Measurements from ENCODE around the gene GRM1. TPM values are rescaled to one million over a fixed set of nuclear protein-coding genes. Genes with fewer than 3 reads are reported as not detected.

GRM1 gene
- total RNA-seq, 1 donor from 2014 or later: 0.79 TPM

- no peaks in the 10 kb centered on the region for H3K36me3 ChIP-seq
- H3K79me2 ChIP-seq (ENCODE audit: low read depth): no peaks in the 10 kb centered on the region
- TF ChIP-seq EZH2 (IDR thresholded peaks at IDR 0.05): no peak
- TF ChIP-seq, protein P1, sequence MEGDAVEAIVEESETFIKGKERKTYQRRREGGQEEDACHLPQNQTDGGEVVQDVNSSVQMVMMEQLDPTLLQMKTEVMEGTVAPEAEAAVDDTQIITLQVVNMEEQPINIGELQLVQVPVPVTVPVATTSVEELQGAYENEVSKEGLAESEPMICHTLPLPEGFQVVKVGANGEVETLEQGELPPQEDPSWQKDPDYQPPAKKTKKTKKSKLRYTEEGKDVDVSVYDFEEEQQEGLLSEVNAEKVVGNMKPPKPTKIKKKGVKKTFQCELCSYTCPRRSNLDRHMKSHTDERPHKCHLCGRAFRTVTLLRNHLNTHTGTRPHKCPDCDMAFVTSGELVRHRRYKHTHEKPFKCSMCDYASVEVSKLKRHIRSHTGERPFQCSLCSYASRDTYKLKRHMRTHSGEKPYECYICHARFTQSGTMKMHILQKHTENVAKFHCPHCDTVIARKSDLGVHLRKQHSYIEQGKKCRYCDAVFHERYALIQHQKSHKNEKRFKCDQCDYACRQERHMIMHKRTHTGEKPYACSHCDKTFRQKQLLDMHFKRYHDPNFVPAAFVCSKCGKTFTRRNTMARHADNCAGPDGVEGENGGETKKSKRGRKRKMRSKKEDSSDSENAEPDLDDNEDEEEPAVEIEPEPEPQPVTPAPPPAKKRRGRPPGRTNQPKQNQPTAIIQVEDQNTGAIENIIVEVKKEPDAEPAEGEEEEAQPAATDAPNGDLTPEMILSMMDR (IDR thresholded peaks at IDR 0.05): peak; percentile 22
- no peaks in the 10 kb centered on the region for H3K4me1 Mint-ChIP-seq
- H2AFZ ChIP-seq (replicated peaks): no peak overlapping the region
- no peaks in the 10 kb centered on the region for H4K20me1 ChIP-seq (ENCODE audit: low read depth)
- H3K4me3 Mint-ChIP-seq: no peak overlapping the region
- H3K9ac ChIP-seq: no peak overlapping the region
- DNase-seq (ENCODE audit: low spot score): no peak
- H3F3A ChIP-seq (ENCODE audit: low read depth): no peaks in the 10 kb centered on the region
- H3K36me3 Mint-ChIP-seq: no peaks in the 10 kb centered on the region
- no peaks in the 10 kb centered on the region for H3K27me3 ChIP-seq
- H3K27ac ChIP-seq: no peak overlapping the region
- H3K4me1 ChIP-seq: no peaks in the 10 kb centered on the region
- H3K4me3 ChIP-seq: no peak overlapping the region
- H3K27me3 Mint-ChIP-seq (ENCODE audit: insufficient read depth, low read depth): no peaks in the 10 kb centered on the region
- no peak overlapping the region for H3K27ac Mint-ChIP-seq
- H3K9me3 Mint-ChIP-seq: peaks cover 2% of the 10 kb centered on the region
- no peak overlapping the region for H3K4me2 ChIP-seq
- H3K9me3 ChIP-seq (ENCODE audit: low read depth): no peaks in the 10 kb centered on the region
Measured at GRCh38 chr6:146050168-146050567, 21.3 kb downstream of the GRM1 start.

- no peak overlapping the region for H3K9ac ChIP-seq
- H3K4me2 ChIP-seq: no peak overlapping the region
- no peak for DNase-seq (ENCODE audit: low spot score)
- no peaks in the 10 kb centered on the region for H3K9me3 ChIP-seq (ENCODE audit: low read depth)
- H3K4me3 ChIP-seq: no peak overlapping the region
- no peaks in the 10 kb centered on the region for H3F3A ChIP-seq (ENCODE audit: low read depth)
- TF ChIP-seq, protein P1 (IDR thresholded peaks at IDR 0.05): no peak
- TF ChIP-seq EZH2phosphoT487 (IDR thresholded peaks at IDR 0.05): no peak
- no peak for TF ChIP-seq EZH2 (IDR thresholded peaks at IDR 0.05)
- peaks cover 8% of the 10 kb centered on the region for H3K9me3 Mint-ChIP-seq
- H3K36me3 Mint-ChIP-seq: no peaks in the 10 kb centered on the region
- no peaks in the 10 kb centered on the region for H3K79me2 ChIP-seq (ENCODE audit: low read depth)
- no peak overlapping the region for H2AFZ ChIP-seq (replicated peaks)
- H3K4me1 Mint-ChIP-seq: no peaks in the 10 kb centered on the region
- H3K27ac ChIP-seq: no peak overlapping the region
- H3K4me3 Mint-ChIP-seq: no peak overlapping the region
- no peaks in the 10 kb centered on the region for H3K36me3 ChIP-seq
- no peaks in the 10 kb centered on the region for H3K27me3 Mint-ChIP-seq (ENCODE audit: insufficient read depth, low read depth)
- H3K4me1 ChIP-seq: no peaks in the 10 kb centered on the region
- no peaks in the 10 kb centered on the region for H4K20me1 ChIP-seq (ENCODE audit: low read depth)
- H3K27ac Mint-ChIP-seq: no peak overlapping the region
- no peaks in the 10 kb centered on the region for H3K27me3 ChIP-seq
Measured at GRCh38 chr6:146056506-146056905, 27.6 kb downstream of the GRM1 start.

- no peaks in the 10 kb centered on the region for H3K9me3 Mint-ChIP-seq
Measured at GRCh38 chr6:146065690-146066089, 36.8 kb downstream of the GRM1 start.

More at GRCh38 chr6:146065690-146066089, 36.8 kb downstream of the GRM1 start:
- H3K9me3 ChIP-seq (ENCODE audit: low read depth): no peaks in the 10 kb centered on the region
- Mint-ChIP-seq H3K36me3 (no peaks in the 10 kb centered on the region), H3K4me1 (peaks cover 4% of the 10 kb centered on the region), H3K27ac (peak overlapping the region; percentile 76), H3K4me3 (no peak overlapping the region), H3K27me3 (ENCODE audit: insufficient read depth, low read depth) (peaks cover 2% of the 10 kb centered on the region)
- no peaks in the 10 kb centered on the region for H3K27me3 ChIP-seq
- H3K4me1 ChIP-seq: no peaks in the 10 kb centered on the region
- no peak overlapping the region for H3K27ac ChIP-seq
- H3K36me3 ChIP-seq: no peaks in the 10 kb centered on the region
- no peaks in the 10 kb centered on the region for H4K20me1 ChIP-seq (ENCODE audit: low read depth)
- H3K4me2 ChIP-seq: no peak overlapping the region
- no peaks in the 10 kb centered on the region for H3K79me2 ChIP-seq (ENCODE audit: low read depth)
- TF ChIP-seq, protein P1 (IDR thresholded peaks at IDR 0.05): no peak
- no peak for TF ChIP-seq EZH2phosphoT487 (IDR thresholded peaks at IDR 0.05)
- TF ChIP-seq EZH2 (IDR thresholded peaks at IDR 0.05): no peak
- no peaks in the 10 kb centered on the region for H3F3A ChIP-seq (ENCODE audit: low read depth)
- no peak overlapping the region for H2AFZ ChIP-seq (replicated peaks)
- no peak overlapping the region for H3K9ac ChIP-seq
- H3K4me3 ChIP-seq: no peak overlapping the region
- DNase-seq (ENCODE audit: low spot score): no peak

Measured in neural progenitor cell (in vitro differentiated cells).